GM21717 (cell line): ENCODE results near the gene RASAL2.
"Not testable (repeated sequence)": the region's sequence is repeated elsewhere in the genome, so short reads cannot be mapped to it uniquely, and the experiment has no call there.

Source experiments
- ATAC-seq: cut with Tn5 transposase; IDR thresholded peaks from one replicate; pipeline ENCODE4 v1.9.1; 2021; ENCODE audit warnings: mild to moderate bottlenecking, moderate library complexity; ENCODE audit not compliant: unreplicated experiment

The RASAL2 gene

DNA sequence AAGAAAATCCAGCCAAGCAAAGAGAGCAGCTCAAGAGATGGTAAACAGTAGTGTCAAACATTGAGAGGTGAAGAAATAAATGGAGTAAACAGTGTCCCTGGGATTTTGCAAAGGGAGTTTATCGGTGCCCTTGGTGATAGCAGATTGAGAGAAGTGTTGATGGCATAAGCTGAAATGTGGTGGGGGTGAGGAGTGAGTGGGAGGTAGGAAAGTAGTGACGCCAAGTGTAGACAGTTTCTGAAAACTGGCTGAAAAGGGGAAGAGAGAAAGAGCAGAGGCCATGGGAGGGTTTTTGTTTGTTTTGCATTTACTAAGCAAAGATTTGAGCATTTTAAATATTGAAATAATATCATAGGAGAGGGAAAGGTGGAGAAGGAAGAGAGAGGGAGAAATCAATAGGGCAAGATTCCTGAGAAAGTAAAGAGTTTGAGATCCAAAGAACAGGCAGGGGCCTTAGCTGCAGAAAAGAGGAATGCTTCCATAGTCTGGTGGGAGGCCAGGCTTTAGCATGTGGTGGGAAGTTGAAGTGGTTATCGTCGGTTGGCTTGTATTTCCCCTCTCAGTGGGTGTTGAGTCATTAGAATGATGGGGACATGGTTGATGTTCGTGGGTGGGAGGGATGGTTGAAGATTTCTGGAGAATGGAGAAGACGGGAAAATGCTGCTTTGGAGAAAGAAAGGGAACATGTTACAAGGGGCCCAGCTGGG, 26.8 kb upstream of the RASAL2 start:
- ATAC-seq, result peak; percentile 96

DNA sequence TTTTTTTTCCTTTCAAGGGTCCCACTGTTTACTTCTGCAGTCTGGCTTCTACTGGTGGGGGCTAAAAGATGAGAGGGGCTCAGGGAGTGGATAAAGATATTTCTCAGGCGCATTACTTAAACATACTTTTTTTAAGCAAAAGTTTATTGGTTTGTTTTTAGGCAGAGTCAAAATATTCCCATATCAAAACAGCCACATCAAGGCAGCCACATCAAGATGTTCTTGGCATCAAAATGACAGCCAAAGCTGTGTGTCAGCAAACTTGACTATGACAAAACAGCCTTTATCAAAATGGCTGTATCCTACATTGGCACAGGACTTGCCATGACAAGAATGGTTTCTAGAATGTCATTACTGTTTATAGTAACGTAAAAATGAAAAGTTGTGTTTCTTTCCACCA, 22.1 kb upstream of the RASAL2 start:
- no peak for ATAC-seq

DNA sequence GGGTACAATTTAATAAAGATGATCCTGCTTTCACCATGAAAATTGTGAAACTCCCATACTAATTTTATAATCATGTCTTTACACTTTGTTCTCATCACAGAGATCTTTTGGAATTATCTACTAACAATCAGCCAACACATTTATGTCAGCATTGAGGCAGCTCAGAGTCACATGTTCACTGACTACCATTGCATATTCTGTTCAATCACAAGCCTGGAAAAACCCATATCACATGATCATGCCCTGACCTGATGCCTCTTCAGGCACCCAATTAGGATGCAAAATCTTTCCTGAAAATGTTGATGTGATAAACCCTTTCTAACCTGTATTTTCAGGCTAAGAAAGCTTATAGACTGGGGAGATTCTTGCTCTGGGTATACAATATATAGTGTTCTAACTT, 21.6 kb upstream of the RASAL2 start:
- no peak for ATAC-seq

DNA sequence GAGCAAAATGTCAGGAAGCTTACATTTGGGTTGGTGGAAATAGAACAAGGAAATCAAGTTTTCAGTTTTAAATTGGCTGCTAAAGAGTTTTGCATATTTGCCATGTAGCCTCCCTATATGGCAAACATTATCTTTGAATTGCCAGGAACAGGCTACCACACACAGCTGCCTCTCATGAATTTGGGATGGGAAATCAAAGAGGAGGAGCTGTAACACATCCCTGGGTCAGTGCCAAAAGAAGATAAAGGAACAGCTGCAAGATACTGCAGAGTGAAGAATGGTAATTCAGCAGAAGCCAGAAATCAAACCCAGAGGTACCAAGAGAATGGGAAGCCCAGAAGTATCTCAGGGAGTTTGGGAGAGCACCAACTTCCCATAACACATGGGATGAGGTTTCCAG, 18.6 kb upstream of the RASAL2 start:
- no peak for ATAC-seq

DNA sequence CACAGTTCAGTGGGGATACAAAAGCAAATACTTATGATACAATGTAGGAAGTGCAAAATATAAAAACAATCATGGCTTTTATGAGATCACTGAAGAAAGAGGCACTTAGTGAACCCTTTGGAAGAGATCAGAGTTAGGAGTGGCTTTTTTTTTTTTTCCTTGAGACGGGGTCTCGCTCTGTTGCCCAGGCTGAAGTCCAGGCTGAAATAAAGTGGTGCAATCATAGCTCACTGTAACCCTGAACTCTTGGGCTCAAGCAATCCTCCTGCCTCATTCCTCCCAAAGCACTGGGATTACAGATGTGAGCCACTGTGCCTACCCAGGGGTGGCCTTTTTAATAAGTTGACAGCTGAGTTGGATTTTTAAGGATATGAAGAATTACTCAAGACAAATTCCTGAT, 17.3 kb upstream of the RASAL2 start:
- ATAC-seq, result no peak

DNA sequence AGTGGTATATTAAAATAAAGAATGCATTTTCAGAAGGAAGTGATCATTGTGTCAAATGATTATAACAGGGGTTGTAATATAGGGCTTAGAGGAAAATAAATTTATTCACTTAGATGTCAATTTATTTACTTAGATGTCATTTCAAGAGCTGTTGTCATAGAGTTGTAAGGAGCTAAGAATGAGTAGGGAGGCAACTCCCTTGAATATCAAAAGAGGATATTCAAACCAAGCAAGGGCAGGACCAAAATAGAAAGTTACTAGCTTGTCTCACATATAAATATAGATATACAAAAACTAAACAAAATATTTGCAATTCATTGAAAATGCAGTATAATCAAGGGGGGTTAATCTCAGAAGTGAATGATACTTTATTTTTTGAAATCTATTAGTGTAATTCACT, 16.0 kb upstream of the RASAL2 start:
- no peak for ATAC-seq

DNA sequence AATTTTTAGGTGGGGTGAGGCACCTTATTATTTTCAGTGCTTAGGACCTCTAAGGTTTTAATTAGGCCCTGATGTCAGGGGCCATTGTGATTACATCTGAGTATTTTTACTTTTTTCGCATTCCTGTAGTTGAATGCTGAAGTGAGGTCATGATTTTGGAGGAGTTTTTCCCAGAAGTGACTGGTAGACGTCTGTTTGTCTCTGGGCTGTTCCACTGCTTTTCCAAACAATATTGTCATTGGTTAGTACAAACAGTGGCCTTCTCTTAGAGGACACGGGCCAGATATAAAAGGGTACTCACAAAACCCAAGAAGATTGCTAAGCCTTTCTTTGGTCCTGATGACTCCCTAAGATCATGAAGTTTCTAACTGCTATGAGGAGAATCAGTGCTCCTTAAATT, 7.6 kb upstream of the RASAL2 start:
- no peak for ATAC-seq

DNA sequence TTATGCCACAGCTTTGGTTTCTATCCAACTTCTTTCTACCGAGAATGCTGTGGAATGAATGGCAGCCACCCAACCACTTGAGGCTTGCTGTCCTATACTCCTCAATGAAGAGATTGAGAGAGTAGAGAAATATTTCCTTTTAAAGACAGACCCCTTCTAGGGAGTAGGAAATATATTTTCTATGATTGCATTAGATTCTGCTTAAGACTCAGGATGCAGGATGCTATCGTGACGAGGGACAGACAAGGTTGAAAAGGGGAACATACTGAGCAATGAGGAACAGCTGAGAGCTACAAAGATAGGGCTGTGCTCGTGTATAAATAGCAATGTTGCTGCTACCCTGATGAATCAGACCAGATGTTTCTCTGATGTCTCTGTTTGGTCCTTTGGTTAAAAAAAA, 7.1 kb upstream of the RASAL2 start:
- no peak for ATAC-seq

DNA sequence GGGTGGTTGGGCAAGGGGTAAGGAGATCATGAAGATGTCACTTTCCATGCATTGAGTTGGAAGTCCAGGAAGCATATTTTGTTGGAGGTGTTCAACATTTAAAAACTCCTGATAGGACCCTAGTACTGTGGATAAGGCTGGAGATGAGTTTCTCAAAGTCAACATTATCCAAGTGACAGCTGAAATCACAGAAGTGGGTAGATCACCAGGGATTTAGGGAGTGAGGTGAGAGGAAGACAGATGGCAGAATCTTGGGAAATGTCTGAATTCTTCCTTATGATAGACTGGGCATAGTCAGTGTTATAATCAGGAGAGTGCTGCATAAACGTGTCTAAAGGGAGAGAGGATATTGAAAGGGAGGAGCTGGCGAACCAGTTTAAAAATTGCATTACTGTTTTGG, 5.3 kb upstream of the RASAL2 start:
- no peak for ATAC-seq

DNA sequence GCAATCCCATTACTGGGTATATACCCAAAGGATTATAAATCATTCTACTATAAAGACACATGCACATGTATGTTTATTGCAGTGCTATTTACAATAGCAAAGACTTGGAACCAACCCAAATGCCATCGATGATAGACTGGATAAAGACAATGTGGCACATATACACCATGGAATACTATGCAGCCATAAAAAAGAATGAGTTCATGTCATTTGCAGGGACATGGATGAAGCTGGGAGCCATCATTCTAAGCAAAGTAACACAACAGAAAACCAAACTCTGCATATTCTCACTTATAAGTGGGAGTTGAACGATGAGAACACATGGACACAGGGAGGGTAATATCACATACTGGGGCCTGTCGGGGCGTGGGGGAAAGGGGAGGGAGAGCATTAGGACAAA, 2.5 kb upstream of the RASAL2 start:
- ATAC-seq, result not testable (repeated sequence)

DNA sequence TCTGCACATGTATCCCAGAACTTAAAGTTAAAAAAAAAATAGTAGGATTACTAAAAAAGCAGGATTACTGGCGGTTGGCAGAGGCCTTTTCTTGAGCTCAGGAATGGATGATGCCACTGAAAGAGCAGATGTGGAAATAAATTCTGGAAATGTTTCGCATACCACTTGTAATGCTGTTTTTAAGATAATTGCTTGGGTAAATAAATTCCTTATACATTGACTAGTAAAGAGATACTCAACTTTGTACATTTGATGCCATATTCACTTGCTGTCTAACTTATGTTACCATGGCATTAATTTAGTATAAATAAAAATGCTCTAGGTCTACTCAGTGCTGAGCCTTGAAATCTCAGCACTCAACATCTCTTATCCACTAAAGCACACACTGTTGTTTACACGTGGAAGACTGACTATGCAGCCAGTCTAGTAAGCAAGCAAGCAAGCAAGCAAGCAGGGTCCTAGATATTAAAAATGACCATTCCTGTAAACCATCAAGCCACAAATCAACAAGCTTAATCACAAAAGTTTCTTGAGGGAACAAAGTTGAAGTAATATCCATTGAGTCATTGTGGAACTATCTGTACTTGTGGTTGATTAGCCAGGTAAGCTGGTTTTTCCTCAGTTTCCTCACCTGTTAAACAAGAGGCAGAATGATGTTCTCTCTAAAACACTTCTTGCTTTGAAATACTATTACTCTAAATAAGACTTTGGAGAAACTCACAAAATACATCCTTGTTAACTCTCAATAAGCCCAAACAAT, 1.7 kb upstream of the RASAL2 start:
- ATAC-seq, result no peak

DNA sequence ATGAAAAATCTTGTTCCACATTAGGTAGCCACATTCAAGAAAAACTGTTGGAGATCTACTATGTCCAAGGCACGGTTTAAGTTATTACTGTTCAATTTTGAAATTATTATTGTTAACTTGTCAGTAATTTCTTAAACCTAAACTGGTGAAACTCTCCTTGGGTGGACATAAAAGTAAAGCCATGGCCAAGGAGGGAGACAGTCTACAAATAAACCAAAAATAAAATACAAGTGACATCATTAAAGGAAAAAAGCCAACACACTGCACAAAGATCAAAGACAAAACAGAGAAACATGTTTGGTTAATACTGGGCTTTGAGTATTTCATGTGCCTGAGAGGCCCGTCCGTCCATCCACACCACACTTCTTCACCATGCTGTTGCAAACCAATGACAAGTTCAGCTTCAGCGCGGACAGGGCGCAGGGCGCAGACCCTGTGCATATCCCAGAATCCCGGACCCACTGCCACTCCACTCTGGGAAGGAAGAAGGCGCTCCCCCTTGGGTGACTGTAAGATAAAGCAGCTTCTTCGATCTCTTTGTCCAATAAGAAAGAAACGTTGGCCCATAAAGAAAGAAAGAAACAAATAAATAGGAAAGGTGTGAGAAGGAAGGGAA, 918 bp upstream of the RASAL2 start:
- ATAC-seq, result no peak

DNA sequence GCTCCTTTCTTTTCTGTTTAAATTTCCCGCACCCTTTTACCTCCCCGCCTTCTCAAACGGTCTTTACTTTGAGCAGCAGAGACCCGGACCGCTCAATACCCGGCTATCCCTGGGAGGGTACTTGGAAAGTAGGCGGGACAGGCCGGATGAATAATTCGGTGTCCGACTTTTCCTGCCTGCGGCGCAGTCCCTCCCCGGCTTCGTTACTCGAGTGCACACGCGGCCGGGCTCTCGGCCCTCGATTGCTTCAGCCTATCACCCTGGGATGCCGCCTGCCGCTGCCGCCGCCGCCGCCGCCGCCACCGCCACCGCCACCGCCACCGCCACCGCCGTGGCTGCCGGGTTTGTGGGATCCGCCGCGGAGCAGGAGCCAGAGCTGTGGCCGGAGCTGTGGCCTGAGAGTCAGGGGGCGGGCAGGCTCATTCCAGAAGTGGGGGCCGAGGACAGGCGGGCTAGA, 382 bp upstream of the RASAL2 start:
- peak; percentile 86 for ATAC-seq

DNA sequence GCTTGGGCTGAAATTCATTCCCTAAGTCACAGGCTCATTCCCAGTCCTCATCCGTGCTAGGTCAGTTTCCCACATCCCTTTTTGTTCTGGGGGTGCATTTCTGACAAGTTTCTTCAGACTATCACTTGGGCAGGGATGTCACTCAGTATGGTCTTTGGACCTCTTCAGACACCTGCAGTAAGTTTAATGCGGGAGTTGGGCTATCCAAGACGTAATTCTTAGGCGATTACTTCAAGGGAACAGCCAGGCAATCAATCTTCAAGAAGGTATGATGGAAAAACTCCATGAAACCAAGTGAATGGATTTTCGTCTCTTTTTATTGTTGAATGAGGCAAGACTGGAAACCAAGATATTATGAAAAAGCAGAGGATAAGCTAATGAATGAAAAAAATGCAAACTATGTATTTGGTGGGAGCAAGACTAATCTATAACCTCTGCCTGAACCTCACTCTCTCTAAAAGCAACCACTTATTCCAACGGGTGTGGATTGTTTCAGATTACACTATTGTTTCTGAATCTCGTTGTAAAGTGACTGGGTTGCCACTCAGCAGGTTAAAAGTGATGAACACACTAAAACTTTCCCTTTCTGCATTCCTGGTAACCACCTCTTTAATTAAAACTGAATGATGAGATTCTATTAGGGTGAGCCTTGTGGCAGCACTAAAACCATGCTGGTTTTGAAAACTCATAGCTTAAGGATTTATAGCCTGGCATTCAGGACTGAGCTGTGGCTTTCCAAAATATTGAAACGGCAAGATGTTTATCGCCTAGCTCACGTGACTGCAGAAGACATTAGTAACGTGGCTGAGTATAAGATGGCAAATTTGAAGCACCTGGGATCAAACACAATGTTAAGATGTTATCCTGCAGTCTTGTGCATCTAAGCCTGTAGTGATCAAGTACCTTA, 1.1 kb downstream of the RASAL2 start:
- no peak for ATAC-seq

DNA sequence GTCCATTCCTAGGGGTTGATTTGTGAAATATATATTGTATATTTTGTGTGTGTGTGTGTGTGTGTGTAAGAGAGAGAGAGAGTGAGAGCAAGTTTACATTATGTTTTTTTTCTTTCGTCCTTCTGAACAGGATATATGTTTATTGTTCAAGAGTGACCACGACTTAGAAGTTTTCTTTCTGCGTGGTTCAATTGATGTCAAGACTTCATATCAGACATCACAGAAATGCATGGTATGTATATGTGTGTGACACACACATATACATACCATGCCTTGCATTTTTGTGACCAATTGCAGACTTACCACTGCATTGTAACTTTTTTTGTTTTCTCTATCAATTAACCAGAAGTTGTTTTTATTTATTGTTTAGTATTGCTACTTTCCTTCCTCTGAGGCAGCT, 2.5 kb downstream of the RASAL2 start:
- no peak for ATAC-seq

DNA sequence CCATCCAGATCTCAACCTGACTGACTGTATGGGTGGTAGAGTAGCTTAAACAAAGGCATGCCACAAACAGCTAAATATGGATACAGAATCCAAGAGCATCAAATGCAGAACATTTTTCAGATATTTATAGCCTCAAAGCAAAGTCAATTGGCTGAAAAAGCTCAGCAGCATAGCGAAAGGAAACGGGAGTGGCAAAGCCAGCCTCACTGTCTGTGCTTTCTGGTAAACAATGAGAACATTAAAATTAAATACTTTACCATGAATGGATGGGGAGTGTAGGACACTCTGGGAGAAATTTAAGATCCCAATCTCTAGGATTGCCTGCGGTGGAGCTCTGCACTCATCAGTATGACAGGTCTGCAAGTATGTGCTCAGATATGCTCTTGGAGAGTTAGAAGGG, 4.4 kb downstream of the RASAL2 start:
- ATAC-seq, result no peak

DNA sequence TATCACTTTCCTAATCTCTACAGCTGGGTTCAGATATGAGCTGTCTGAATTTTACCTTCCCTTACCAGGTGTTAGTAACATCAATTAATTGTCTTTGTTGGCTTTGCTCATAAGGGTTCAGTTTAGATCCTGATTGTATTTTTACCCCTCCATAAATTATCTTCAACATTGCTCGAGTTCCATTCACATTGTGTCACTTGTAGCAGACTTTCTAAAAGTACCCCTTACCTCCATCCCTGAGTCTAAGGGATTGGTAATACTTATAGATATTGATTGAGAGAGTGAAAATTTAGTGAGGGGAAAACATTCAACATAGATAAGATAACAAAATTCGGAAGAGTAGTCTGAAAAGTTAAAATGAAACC, 7.3 kb downstream of the RASAL2 start:
- no peak for ATAC-seq

DNA sequence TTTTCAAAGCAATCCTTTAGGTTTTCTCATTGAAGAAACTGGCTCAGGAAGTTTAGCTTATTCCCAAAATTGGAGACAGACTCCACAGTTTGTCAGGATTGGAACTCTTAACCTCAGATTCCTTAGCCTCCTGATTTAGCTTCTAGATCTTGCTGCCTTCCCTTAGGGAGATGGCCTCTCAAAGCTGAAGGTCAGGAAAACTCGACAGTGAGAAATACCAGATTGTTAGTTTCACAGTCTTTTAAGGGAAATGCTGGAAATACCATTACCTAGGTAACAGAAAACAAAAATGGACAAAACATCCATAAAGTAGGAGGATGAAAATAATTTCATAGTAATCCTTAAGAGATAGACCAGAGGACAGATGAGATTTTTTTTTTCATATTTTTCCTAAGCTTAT, 7.8 kb downstream of the RASAL2 start:
- ATAC-seq, result no peak

DNA sequence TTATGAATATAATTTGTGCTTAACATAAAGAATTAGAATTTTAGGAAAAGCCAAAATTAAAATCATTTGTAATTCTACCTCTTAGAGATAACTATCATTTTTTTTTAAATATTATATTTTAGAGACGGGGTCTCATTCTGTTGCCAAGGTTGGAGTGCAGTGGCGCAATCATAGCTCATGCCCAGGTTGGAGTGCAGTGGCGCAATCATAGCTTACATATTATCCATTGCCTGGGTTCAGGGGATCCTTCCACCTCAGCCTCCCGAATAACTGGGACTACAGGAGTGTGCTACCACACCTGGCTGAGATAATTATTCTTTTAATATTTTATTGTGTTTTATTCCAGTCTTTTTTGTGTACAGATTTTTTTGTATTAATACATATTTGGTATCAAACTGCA, 8.3 kb downstream of the RASAL2 start:
- ATAC-seq, result no peak

DNA sequence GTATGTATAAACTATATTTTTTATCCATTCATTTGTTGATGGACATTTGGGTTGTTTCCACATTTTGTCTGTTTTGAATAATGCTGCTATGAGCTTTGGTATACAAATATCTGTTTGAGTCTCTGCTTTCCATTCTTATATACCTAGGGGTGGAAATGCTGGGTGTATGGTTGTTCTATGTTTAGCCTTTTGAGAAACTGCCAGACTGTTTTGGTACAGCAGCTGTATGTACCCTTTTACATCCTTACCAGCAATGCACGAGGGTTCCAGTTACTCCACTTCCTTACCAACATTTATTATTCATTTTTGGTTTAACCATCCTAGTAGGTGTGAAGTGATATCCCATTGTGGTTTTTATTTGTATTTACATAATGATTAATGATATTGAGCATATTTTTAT, 13.9 kb downstream of the RASAL2 start:
- ATAC-seq, result no peak
